Osteoblast (primary cell): ENCODE measurements around the gene ACSF3. TPM values are rescaled to one million over a fixed set of nuclear protein-coding genes. Genes with fewer than 3 reads are reported as not detected.

ENCODE experiments used
- DNase-seq: peaks from one replicate; pipeline ENCODE4 v3.0.0; 2011; ENCODE audit warnings: low spot score, mixed read lengths; ENCODE audit not compliant: insufficient read length; ENCODE audit errors: missing footprints
- H2AFZ ChIP-seq: 2 replicates; pipeline ENCODE4 v1.6.0; 2011; ENCODE audit warnings: mild to moderate bottlenecking, low read length
- H3K27ac ChIP-seq: 2 replicates; pipeline ENCODE4 v1.5.1; 2011; ENCODE audit warnings: mild to moderate bottlenecking, low read depth, low read length, moderate library complexity
- H3K27me3 ChIP-seq: 2 replicates; pipeline ENCODE4 v1.6.0; 2012; ENCODE audit warnings: mild to moderate bottlenecking, control low read depth, inconsistent platforms, low read length, moderate library complexity; ENCODE audit not compliant: insufficient read depth
- H3K36me3 ChIP-seq: 2 replicates; pipeline ENCODE4 v1.5.1; 2011; ENCODE audit warnings: mild to moderate bottlenecking, low read length, control low read depth, moderate library complexity; ENCODE audit not compliant: insufficient read depth
- H3K4me1 ChIP-seq: 2 replicates; pipeline ENCODE4 v1.5.1; 2011; ENCODE audit warnings: mild to moderate bottlenecking, low read length, control low read depth, moderate library complexity; ENCODE audit not compliant: insufficient read depth
- H3K4me2 ChIP-seq: 2 replicates; pipeline ENCODE4 v1.6.0; 2011; ENCODE audit warnings: mild to moderate bottlenecking, low read length; ENCODE audit not compliant: insufficient read depth
- H3K4me3 ChIP-seq: fragments of 200-600 bp; sonication (generic); 3 replicates; pipeline ENCODE4 v1.5.1; 2012; ENCODE audit warnings: mild to moderate bottlenecking, low read length, inconsistent platforms; ENCODE audit not compliant: insufficient read depth
- H3K79me2 ChIP-seq: 2 replicates; pipeline ENCODE4 v1.6.0; 2012; ENCODE audit warnings: mild to moderate bottlenecking, low read length, control low read depth, inconsistent platforms; ENCODE audit not compliant: insufficient read depth
- H3K9me3 ChIP-seq: 2 replicates; pipeline ENCODE4 v1.5.1; 2011; ENCODE audit warnings: low read depth, low read length, control low read depth
- H4K20me1 ChIP-seq: 2 replicates; pipeline ENCODE4 v1.6.0; 2012; ENCODE audit warnings: mild to moderate bottlenecking, low read length, control low read depth; ENCODE audit not compliant: insufficient read depth
- total RNA-seq: library from RNA; depleted of rRNA; stranded (reverse); fragments of >200 nt; gene quantifications from 2 replicates; pipeline ENCODE4 v1.2.3, GENCODE V29; 2012
- TF ChIP-seq, protein P1 (sequence below): IDR thresholded peaks from 2 replicates; pipeline ENCODE4 v1.5.1; 2011; ENCODE audit warnings: mild to moderate bottlenecking, low read depth, low read length, moderate library complexity; ENCODE audit errors: extremely low read depth

The ACSF3 gene
- total RNA-seq, 1 donor, result 29.3 TPM

- H3K36me3 ChIP-seq, result no peaks in the 10 kb centered on the region
- H4K20me1 ChIP-seq, result no peaks in the 10 kb centered on the region
- H2AFZ ChIP-seq, result no peak overlapping the region
- peaks cover 11% of the 10 kb centered on the region for H3K4me1 ChIP-seq
- H3K27me3 ChIP-seq, result no peaks in the 10 kb centered on the region
- no peak for DNase-seq
- no peaks in the 10 kb centered on the region for H3K9me3 ChIP-seq
- TF ChIP-seq, protein P1, sequence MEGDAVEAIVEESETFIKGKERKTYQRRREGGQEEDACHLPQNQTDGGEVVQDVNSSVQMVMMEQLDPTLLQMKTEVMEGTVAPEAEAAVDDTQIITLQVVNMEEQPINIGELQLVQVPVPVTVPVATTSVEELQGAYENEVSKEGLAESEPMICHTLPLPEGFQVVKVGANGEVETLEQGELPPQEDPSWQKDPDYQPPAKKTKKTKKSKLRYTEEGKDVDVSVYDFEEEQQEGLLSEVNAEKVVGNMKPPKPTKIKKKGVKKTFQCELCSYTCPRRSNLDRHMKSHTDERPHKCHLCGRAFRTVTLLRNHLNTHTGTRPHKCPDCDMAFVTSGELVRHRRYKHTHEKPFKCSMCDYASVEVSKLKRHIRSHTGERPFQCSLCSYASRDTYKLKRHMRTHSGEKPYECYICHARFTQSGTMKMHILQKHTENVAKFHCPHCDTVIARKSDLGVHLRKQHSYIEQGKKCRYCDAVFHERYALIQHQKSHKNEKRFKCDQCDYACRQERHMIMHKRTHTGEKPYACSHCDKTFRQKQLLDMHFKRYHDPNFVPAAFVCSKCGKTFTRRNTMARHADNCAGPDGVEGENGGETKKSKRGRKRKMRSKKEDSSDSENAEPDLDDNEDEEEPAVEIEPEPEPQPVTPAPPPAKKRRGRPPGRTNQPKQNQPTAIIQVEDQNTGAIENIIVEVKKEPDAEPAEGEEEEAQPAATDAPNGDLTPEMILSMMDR, result no peak
- no peak overlapping the region for H3K4me2 ChIP-seq
- H3K79me2 ChIP-seq, result no peaks in the 10 kb centered on the region
- H3K4me3 ChIP-seq, result no peak overlapping the region
- no peak overlapping the region for H3K27ac ChIP-seq
These were observed 84.9 kb downstream of the ACSF3 start for GRCh38 chr16:89178453-89179147.

DNA sequence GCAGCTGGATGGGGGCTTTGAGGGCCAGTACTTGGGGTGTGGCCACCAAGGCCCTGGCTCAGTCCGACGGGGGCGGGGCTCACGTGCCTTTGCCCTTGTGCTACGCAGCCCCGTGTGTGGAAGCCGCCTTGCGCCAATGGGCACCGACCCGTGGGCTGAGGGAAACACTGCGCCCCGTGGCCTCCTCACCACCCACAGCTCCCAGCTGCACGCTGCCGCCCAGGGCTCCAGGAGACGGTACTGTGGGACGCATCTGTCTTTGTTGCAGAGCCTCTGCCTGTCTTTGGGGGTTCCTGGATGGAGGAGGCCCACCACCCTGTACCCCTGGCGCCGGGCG, 85.5 kb downstream of the ACSF3 start:
- TF ChIP-seq, protein P1, result no peak
- Histone ChIP-seq H2AFZ (no peak overlapping the region), H4K20me1 (no peaks in the 10 kb centered on the region), H3K9me3 (no peaks in the 10 kb centered on the region), H3K4me3 (no peak overlapping the region), H3K27me3 (no peaks in the 10 kb centered on the region), H3K4me1 (peaks cover 11% of the 10 kb centered on the region), H3K36me3 (no peaks in the 10 kb centered on the region), H3K27ac (no peak overlapping the region), H3K79me2 (no peaks in the 10 kb centered on the region), H3K4me2 (no peak overlapping the region)
- no peak for DNase-seq

GRCh38 chr16:89179656-89180315, 86.1 kb downstream of the ACSF3 start:
- H2AFZ ChIP-seq, result no peak overlapping the region
- H3K79me2 ChIP-seq, result no peaks in the 10 kb centered on the region
- TF ChIP-seq, protein P1, result no peak
- H3K4me1 ChIP-seq, result peaks cover 9% of the 10 kb centered on the region
- H3K27ac ChIP-seq, result no peak overlapping the region
- DNase-seq, result no peak
- H3K36me3 ChIP-seq, result no peaks in the 10 kb centered on the region
- no peaks in the 10 kb centered on the region for H3K27me3 ChIP-seq
- no peaks in the 10 kb centered on the region for H3K9me3 ChIP-seq
- no peak overlapping the region for H3K4me2 ChIP-seq
- no peaks in the 10 kb centered on the region for H4K20me1 ChIP-seq
- no peak overlapping the region for H3K4me3 ChIP-seq

- no peak for DNase-seq
- H3K27me3 ChIP-seq, result no peaks in the 10 kb centered on the region
- no peaks in the 10 kb centered on the region for H3K79me2 ChIP-seq
- H3K4me2 ChIP-seq, result no peak overlapping the region
- H3K4me1 ChIP-seq, result no peaks in the 10 kb centered on the region
- H3K27ac ChIP-seq, result no peak overlapping the region
- H4K20me1 ChIP-seq, result no peaks in the 10 kb centered on the region
- H3K4me3 ChIP-seq, result no peak overlapping the region
- H3K36me3 ChIP-seq, result no peaks in the 10 kb centered on the region
- no peak overlapping the region for H2AFZ ChIP-seq
- H3K9me3 ChIP-seq, result no peaks in the 10 kb centered on the region
- TF ChIP-seq, protein P1, result no peak
These were observed 89.8 kb downstream of the ACSF3 start for GRCh38 chr16:89183463-89183862.
